SU-DHL-6 (cell line): ENCODE results near the gene SLC6A13.

Experiments used
- CTCF ChIP-seq: fragments of 200-600 bp; sonication (generic); IDR thresholded peaks from one replicate; pipeline ENCODE4 v1.5.1; 2017; ENCODE audit warnings: antibody characterized with exemption, mild to moderate bottlenecking, low read length, moderate library complexity; ENCODE audit not compliant: insufficient read depth, poor library complexity, severe bottlenecking
- EZH2phosphoT487 ChIP-seq: fragments of 200-600 bp; sonication (generic), shearing (Covaris generic); conservative IDR thresholded peaks from 2 replicates; pipeline ENCODE4 v1.6.1; 2018; ENCODE audit warnings: mild to moderate bottlenecking, antibody characterized with exemption, low read length, moderate library complexity, mixed read lengths

GRCh38 chr12:275812-276211, 13.2 kb upstream of the SLC6A13 start:
- TF ChIP-seq CTCF (no peak), EZH2phosphoT487 (no peak)
